Mucosa of stomach (tissue), 1 donor: ENCODE measurements around the gene GGT5.
"Not testable (repeated sequence)": the region's sequence is repeated elsewhere in the genome, so short reads cannot be mapped to it uniquely, and the experiment has no call there.

Experiments
- H3K27me3 ChIP-seq: one replicate; pipeline ENCODE4 v1.7.0; 2013; ENCODE audit warnings: mild to moderate bottlenecking, low read length; ENCODE audit not compliant: control insufficient read depth, insufficient read depth
- H3K36me3 ChIP-seq: one replicate; pipeline ENCODE4 v1.7.0; 2013; ENCODE audit warnings: low read length; ENCODE audit not compliant: control insufficient read depth, insufficient read depth
- H3K4me1 ChIP-seq: one replicate; pipeline ENCODE4 v1.7.0; 2013; ENCODE audit warnings: mild to moderate bottlenecking, low read length; ENCODE audit not compliant: control insufficient read depth, insufficient read depth
- H3K4me3 ChIP-seq: one replicate; pipeline ENCODE4 v1.7.0; 2013; ENCODE audit warnings: low read length
- H3K9ac ChIP-seq: one replicate; pipeline ENCODE4 v1.7.0; 2013; ENCODE audit warnings: mild to moderate bottlenecking, low read length, moderate library complexity
- H3K9me3 ChIP-seq: one replicate; pipeline ENCODE4 v1.7.0; 2013; ENCODE audit warnings: mild to moderate bottlenecking, low read length, moderate library complexity; ENCODE audit not compliant: control insufficient read depth
- donor health status: Pancreatic carcinoma.

Gene GGT5

GRCh38 chr22:24274696-24275405, 30.0 kb upstream of the GGT5 start:
- not testable (repeated sequence) for H3K9ac ChIP-seq, H3K9me3 ChIP-seq, H3K27me3 ChIP-seq, H3K4me3 ChIP-seq, H3K36me3 ChIP-seq, H3K4me1 ChIP-seq

GRCh38 chr22:24273906-24274305, 29.0 kb upstream of the GGT5 start:
- H3K9ac ChIP-seq, H3K4me1 ChIP-seq, H3K4me3 ChIP-seq, H3K9me3 ChIP-seq, H3K36me3 ChIP-seq, H3K27me3 ChIP-seq: not testable (repeated sequence)

- H3K9ac ChIP-seq, H3K27me3 ChIP-seq, H3K9me3 ChIP-seq, H3K4me3 ChIP-seq, H3K4me1 ChIP-seq, H3K36me3 ChIP-seq: not testable (repeated sequence)
These were observed 28.1 kb upstream of the GGT5 start for GRCh38 chr22:24273031-24273430.

GRCh38 chr22:24271386-24271854, 26.5 kb upstream of the GGT5 start:
- Histone ChIP-seq H3K9ac (peak overlapping the region; percentile 93), H3K4me1 (peaks cover 4% of the 10 kb centered on the region), H3K9me3 (no peaks in the 10 kb centered on the region), H3K4me3 (peak overlapping the region; percentile 44), H3K36me3 (no peaks in the 10 kb centered on the region), H3K27me3 (no peaks in the 10 kb centered on the region)

GRCh38 chr22:24270556-24271385, 25.9 kb upstream of the GGT5 start, which contains the start of gene SPECC1L:
TSS of gene SPECC1L (plus strand) at chr22:24270831. CDS start at chr22:24302232, 31,401 bp downstream.
- Histone ChIP-seq H3K9me3 (no peaks in the 10 kb centered on the region), H3K36me3 (no peaks in the 10 kb centered on the region), H3K4me1 (peaks cover 4% of the 10 kb centered on the region), H3K4me3 (peak within 1 kb of the TSS; percentile 44), H3K9ac (peak within 1 kb of the TSS; percentile 93), H3K27me3 (no peaks in the 10 kb centered on the region)

GRCh38 chr22:24266495-24266894, 21.6 kb upstream of the GGT5 start:
- H3K27me3 ChIP-seq, H3K9ac ChIP-seq, H3K4me1 ChIP-seq, H3K9me3 ChIP-seq, H3K4me3 ChIP-seq, H3K36me3 ChIP-seq: not testable (repeated sequence)

GRCh38 chr22:24265734-24266133, 20.9 kb upstream of the GGT5 start:
- H3K27me3 ChIP-seq = no peaks in the 10 kb centered on the region
- H3K4me3 ChIP-seq = no peak overlapping the region
- no peak overlapping the region for H3K9ac ChIP-seq
- no peaks in the 10 kb centered on the region for H3K36me3 ChIP-seq
- no peaks in the 10 kb centered on the region for H3K4me1 ChIP-seq
- no peaks in the 10 kb centered on the region for H3K9me3 ChIP-seq

GRCh38 chr22:24264329-24264896, 19.5 kb upstream of the GGT5 start:
- not testable (repeated sequence) for H3K9ac ChIP-seq, H3K9me3 ChIP-seq, H3K4me1 ChIP-seq, H3K36me3 ChIP-seq, H3K4me3 ChIP-seq, H3K27me3 ChIP-seq

GRCh38 chr22:24263479-24263878, 18.6 kb upstream of the GGT5 start:
- H3K4me3 ChIP-seq, H3K36me3 ChIP-seq, H3K4me1 ChIP-seq, H3K27me3 ChIP-seq, H3K9me3 ChIP-seq, H3K9ac ChIP-seq: not testable (repeated sequence)

- not testable (repeated sequence) for H3K4me1 ChIP-seq, H3K9me3 ChIP-seq
These were observed 17.4 kb upstream of the GGT5 start for GRCh38 chr22:24262185-24262749.

GRCh38 chr22:24259459-24259858, 14.6 kb upstream of the GGT5 start:
- not testable (repeated sequence) for H3K9ac ChIP-seq, H3K9me3 ChIP-seq, H3K27me3 ChIP-seq, H3K4me1 ChIP-seq, H3K4me3 ChIP-seq, H3K36me3 ChIP-seq

More at GRCh38 chr22:24262185-24262749, 17.4 kb upstream of the GGT5 start:
- H3K4me3 ChIP-seq, H3K36me3 ChIP-seq, H3K9ac ChIP-seq, H3K27me3 ChIP-seq: not testable (repeated sequence)

- H3K4me1 ChIP-seq, H3K9me3 ChIP-seq, H3K4me3 ChIP-seq: not testable (repeated sequence)
These were observed 11.9 kb upstream of the GGT5 start for GRCh38 chr22:24256736-24257135.

More at GRCh38 chr22:24256736-24257135, 11.9 kb upstream of the GGT5 start:
- H3K27me3 ChIP-seq, H3K9ac ChIP-seq, H3K36me3 ChIP-seq: not testable (repeated sequence)
